GM21360 (cell line): ENCODE measurements around the gene APBA2.

Experiments
- ATAC-seq: cut with Tn5 transposase; IDR thresholded peaks from one replicate; pipeline ENCODE4 v1.9.1; 2021; ENCODE audit warnings: mild to moderate bottlenecking, moderate library complexity; ENCODE audit not compliant: unreplicated experiment

APBA2 gene

GRCh38 chr15:29053661-29054131 lies 167.9 kb downstream of the APBA2 start:
- no peak for ATAC-seq

- ATAC-seq, result no peak
Observed at GRCh38 chr15:29054171-29055045, 168.6 kb downstream of the APBA2 start.

- ATAC-seq, result no peak
Observed at GRCh38 chr15:29055876-29056275, 170.1 kb downstream of the APBA2 start.

GRCh38 chr15:29056839-29057450 lies 171.2 kb downstream of the APBA2 start:
- ATAC-seq, result no peak

- no peak for ATAC-seq
Observed at GRCh38 chr15:29057856-29058255, 172.1 kb downstream of the APBA2 start.

- no peak for ATAC-seq
Observed at GRCh38 chr15:29058903-29059539, 173.2 kb downstream of the APBA2 start.

GRCh38 chr15:29059871-29060640 lies 174.3 kb downstream of the APBA2 start:
- no peak for ATAC-seq

- no peak for ATAC-seq
Observed at GRCh38 chr15:29061746-29062145, 176.0 kb downstream of the APBA2 start.

GRCh38 chr15:29062179-29062591 lies 176.4 kb downstream of the APBA2 start:
- no peak for ATAC-seq

- no peak for ATAC-seq
Observed at GRCh38 chr15:29062626-29063025, 176.9 kb downstream of the APBA2 start.

GRCh38 chr15:29063646-29064045 lies 177.9 kb downstream of the APBA2 start:
- no peak for ATAC-seq

- ATAC-seq, result no peak
Observed at GRCh38 chr15:29064290-29064689, 178.5 kb downstream of the APBA2 start.

- ATAC-seq, result no peak
Observed at GRCh38 chr15:29064731-29065130, 179.0 kb downstream of the APBA2 start.

GRCh38 chr15:29065571-29065970 lies 179.8 kb downstream of the APBA2 start:
- no peak for ATAC-seq

GRCh38 chr15:29066310-29066709 lies 180.5 kb downstream of the APBA2 start:
- ATAC-seq, result no peak

- ATAC-seq, result no peak
Observed at GRCh38 chr15:29066838-29067237, 181.1 kb downstream of the APBA2 start.

GRCh38 chr15:29067949-29068348 lies 182.2 kb downstream of the APBA2 start:
- ATAC-seq, result no peak

GRCh38 chr15:29070471-29071231 lies 184.9 kb downstream of the APBA2 start:
- ATAC-seq, result no peak

- ATAC-seq, result no peak
Observed at GRCh38 chr15:29071232-29071881, 185.6 kb downstream of the APBA2 start.

GRCh38 chr15:29071882-29072273 lies 186.1 kb downstream of the APBA2 start:
- no peak for ATAC-seq
